Peyer's patch (tissue), 4 donors: Measurements from ENCODE around the gene ITFG2. TPM values are rescaled to one million over a fixed set of nuclear protein-coding genes. Genes with fewer than 3 reads are reported as not detected.
A peak's percentile ranks its signal among the peaks of the same experiment; 100 is the strongest.
"Not testable (repeated sequence)": the region's sequence is repeated elsewhere in the genome, so short reads cannot be mapped to it uniquely, and the experiment has no call there.

Experiments
- DNase-seq, 3 donors: peaks; one replicate each; pipeline ENCODE4 v3.0.0-alpha.2; 2017 to 2019
- H3K27ac ChIP-seq, 4 donors: fragments of 200-600 bp; sonication (generic); one replicate each; pipeline ENCODE4 v1.5.1; 2016 to 2019
- H3K27me3 ChIP-seq, 2 donors: fragments of 200-600 bp; sonication (generic); one replicate each; pipeline ENCODE4 v1.5.1; 2019
- H3K36me3 ChIP-seq, 3 donors: fragments of 200-600 bp; sonication (generic); one replicate each; pipeline ENCODE4 v1.5.1; 2016 to 2019
- H3K4me1 ChIP-seq, 4 donors: fragments of 200-600 bp; sonication (generic); one replicate each; pipeline ENCODE4 v1.5.1; 2016 to 2019
- H3K4me3 ChIP-seq, 4 donors: fragments of 200-600 bp; sonication (generic); 1 replicate in 3 of 4; 2 replicates in 1 of 4; pipeline ENCODE4 v1.5.1; 2016 to 2019; ENCODE audit warnings: mild to moderate bottlenecking in 1 of 4
- H3K9me3 ChIP-seq, 4 donors: fragments of 200-600 bp; sonication (generic); one replicate each; pipeline ENCODE4 v1.5.1; 2016 to 2019; ENCODE audit warnings: mild to moderate bottlenecking in 1 of 4
- CTCF ChIP-seq, 6 experiments: fragments of 450-650 bp in 4 of 6; fragments of 200-600 bp in 2 of 6; sonication (generic) in 1 of 6; IDR thresholded peaks; one replicate each; pipeline ENCODE4 v1.5.1; 2017 to 2019; ENCODE audit warnings: antibody characterized with exemption in 6 of 6, mild to moderate bottlenecking in 3 of 6, moderate library complexity in 1 of 6
- POLR2A ChIP-seq, 2 donors: fragments of 450-650 bp; IDR thresholded peaks; one replicate each; pipeline ENCODE4 v1.5.1; 2017; ENCODE audit warnings: antibody characterized with exemption in 2 of 2, mild to moderate bottlenecking in 2 of 2, moderate library complexity in 2 of 2
- total RNA-seq, 4 donors: library from RNA; depleted of rRNA; stranded (reverse); fragments of >200 nt; gene quantifications; one replicate each; pipeline ENCODE4 v1.1.0, GENCODE V29; 2016

The ITFG2 gene
- total RNA-seq, 4 donors from 2014 or later, result 50.8 to 119 (median 102) TPM

DNA sequence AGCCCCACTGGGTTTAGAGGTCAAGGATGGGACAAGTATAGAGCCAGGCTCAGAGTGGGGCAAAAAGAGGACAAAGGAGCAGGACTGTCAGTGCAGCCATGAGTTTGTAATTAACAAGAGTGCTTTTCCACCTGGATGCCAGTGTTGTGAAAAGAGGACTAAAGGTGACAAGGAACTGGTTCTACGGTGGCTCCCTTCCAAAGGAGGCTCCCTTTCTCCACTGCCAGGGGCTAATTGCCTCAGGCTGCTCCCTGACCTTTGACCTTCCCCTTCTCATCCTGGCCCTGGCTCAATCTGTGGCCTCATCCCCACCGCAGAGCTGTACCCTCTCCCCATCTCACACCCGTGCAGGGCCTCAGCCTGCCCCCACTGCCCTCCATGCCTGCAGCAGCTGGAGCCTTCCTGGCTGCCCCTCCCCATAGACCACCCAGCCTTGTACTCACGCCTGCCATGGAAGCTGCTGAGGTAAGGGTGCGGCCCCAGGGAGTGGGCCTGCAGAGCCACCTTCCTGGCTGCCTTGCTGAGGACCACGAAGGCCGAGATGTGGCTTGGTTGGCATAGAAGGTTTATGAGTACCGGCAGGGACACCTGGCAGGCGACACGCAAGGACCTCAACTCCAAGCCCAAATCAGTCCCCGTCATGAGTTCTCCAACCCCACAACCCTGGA, 42.5 kb upstream of the ITFG2 start:
- no peaks in the 10 kb centered on the region for H3K4me1 ChIP-seq
- H3K27me3 ChIP-seq, result no peaks in the 10 kb centered on the region
- TF ChIP-seq POLR2A (IDR thresholded peaks at IDR 0.05) (no peak), CTCF (IDR thresholded peaks at IDR 0.05) (no peak)
- H3K4me3 ChIP-seq, result no peak overlapping the region
- no peaks in the 10 kb centered on the region for H3K9me3 ChIP-seq
- no peaks in the 10 kb centered on the region for H3K36me3 ChIP-seq
- peak in 1 of 3 donors; percentile 62 for DNase-seq
- peak overlapping the region in 1 of 4 donors; percentile 0 for H3K27ac ChIP-seq

DNA sequence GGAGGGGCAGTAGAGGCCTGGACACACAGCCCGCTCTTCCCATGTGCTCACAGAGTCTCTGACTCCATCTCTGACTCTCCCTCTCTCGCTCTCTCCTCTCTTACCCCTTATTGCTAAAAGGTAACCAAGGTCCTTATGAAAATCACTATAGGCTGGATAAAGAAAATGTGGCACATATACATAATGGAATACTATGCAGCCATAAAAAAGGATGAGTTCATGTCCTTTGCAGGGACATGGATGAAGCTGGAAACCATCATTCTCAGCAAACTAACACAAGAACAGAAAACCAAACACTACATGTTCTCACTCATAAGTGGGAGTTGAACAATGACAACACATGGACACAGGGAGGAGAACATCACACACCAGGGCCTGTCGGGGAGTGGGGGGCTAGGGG, 41.9 kb upstream of the ITFG2 start:
- not testable (repeated sequence) for H3K27me3 ChIP-seq, H3K4me3 ChIP-seq, DNase-seq, H3K36me3 ChIP-seq, H3K9me3 ChIP-seq, H3K4me1 ChIP-seq
- H3K27ac ChIP-seq, result peak overlapping the region in 1 of 4 donors; percentile 0

DNA sequence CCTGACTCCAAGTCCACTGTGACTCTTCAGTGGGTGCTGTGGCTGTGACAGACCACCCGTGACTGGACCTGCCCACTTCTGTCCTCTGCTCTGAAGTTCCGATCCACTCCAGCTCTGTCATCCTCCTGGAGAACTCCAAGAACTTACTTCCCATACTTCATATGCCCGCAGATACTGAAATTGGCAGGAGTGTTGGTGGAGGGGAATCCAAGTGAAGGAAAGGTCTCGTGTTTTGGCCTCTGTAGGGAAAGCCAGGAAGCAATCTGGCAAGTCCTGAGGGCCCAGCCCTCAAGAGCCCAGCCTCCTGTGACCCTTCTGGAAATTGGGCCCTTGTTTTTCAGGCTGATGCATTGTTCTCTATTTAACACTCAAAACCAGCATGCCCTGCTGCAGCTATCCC, 40.1 kb upstream of the ITFG2 start:
- Histone ChIP-seq H3K27me3 (no peaks in the 10 kb centered on the region), H3K9me3 (no peaks in the 10 kb centered on the region), H3K4me1 (no peaks in the 10 kb centered on the region), H3K27ac (no peak overlapping the region), H3K36me3 (no peaks in the 10 kb centered on the region), H3K4me3 (no peak overlapping the region)
- DNase-seq, result no peak
- TF ChIP-seq POLR2A (IDR thresholded peaks at IDR 0.05), result no peak
- no peak for TF ChIP-seq CTCF (IDR thresholded peaks at IDR 0.05)

GRCh38 chr12:2773199-2773875, 39.1 kb upstream of the ITFG2 start:
- Histone ChIP-seq H3K36me3 (no peaks in the 10 kb centered on the region), H3K9me3 (no peaks in the 10 kb centered on the region), H3K27ac (no peak overlapping the region), H3K4me1 (no peaks in the 10 kb centered on the region), H3K27me3 (no peaks in the 10 kb centered on the region), H3K4me3 (no peak overlapping the region)
- no peak for DNase-seq
- TF ChIP-seq POLR2A (IDR thresholded peaks at IDR 0.05), result no peak
- TF ChIP-seq CTCF (IDR thresholded peaks at IDR 0.05), result no peak

DNA sequence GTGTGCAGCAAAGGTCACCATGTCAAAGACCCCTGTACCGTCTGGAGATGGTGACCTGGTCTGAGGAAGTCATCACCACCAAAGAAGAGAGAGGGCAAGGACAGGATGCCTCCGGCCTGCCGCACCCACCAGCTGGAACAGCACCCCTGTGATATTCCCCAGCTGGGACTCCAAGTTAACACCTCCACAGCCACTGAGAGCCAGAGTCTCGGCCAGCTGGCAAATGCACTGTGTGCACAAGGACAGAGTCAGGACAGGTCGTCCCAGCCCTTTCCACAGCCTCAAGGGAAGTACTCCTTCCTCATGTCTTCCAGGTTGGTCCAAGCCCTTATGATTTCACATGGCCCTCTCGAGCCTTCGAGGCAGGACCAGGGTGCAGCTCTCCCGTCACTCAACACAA, 37.0 kb upstream of the ITFG2 start:
- TF ChIP-seq POLR2A (IDR thresholded peaks at IDR 0.05) (no peak), CTCF (IDR thresholded peaks at IDR 0.05) (no peak)
- no peak for DNase-seq
- Histone ChIP-seq H3K9me3 (no peaks in the 10 kb centered on the region), H3K36me3 (no peaks in the 10 kb centered on the region), H3K4me1 (no peaks in the 10 kb centered on the region), H3K4me3 (no peak overlapping the region), H3K27ac (no peak overlapping the region), H3K27me3 (no peaks in the 10 kb centered on the region)

DNA sequence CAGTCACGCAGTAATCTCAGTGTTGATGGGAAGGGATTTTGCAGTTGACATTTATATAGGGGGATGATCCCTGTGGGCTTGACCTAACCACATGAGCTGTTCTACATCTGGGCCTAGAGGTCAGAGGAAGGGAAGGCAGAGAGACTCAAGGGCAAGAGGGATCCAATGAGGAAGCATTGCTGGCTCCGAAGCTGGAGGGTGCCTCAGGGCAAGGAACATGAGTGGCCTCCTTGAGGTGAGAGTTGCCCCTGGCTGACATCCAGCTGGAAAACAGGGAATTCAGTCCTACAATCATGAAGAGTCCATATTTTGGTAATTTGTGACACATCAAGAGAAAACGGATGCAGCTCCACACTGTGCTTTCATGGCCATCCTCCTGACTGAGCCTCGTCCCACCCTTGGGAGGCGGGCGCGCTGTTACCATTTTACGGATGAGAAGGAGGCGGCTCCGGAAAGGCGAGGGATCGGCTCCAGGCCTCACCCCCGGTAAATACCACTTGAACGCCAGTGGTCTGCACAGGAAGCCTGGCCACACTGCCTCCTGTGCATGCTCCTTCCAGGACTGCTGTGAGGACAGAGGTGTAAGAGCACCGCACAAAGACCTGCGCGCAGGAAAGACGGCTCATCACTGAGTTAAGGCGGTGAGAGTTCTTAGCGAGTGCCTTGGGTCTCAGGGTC, 36.2 kb upstream of the ITFG2 start:
- no peak for DNase-seq
- no peaks in the 10 kb centered on the region for H3K36me3 ChIP-seq
- no peak for TF ChIP-seq CTCF (IDR thresholded peaks at IDR 0.05)
- no peak for TF ChIP-seq POLR2A (IDR thresholded peaks at IDR 0.05)

More for the DNA sequence above, 36.2 kb upstream of the ITFG2 start:
- Histone ChIP-seq H3K27me3 (no peaks in the 10 kb centered on the region), H3K4me1 (no peaks in the 10 kb centered on the region), H3K27ac (no peak overlapping the region), H3K9me3 (no peaks in the 10 kb centered on the region), H3K4me3 (no peak overlapping the region)
